OCI-LY3 (cell line): ENCODE measurements around the gene ECHDC1.

ENCODE experiments used
- CTCF ChIP-seq: fragments of 200-600, 300-600 bp; sonication (generic); IDR thresholded peaks from 2 replicates; pipeline ENCODE4 v1.5.1; 2014; ENCODE audit warnings: antibody characterized with exemption, low read length, low read depth
- EZH2phosphoT487 ChIP-seq: fragments of 200-600 bp; shearing (Covaris generic); IDR thresholded peaks from 2 replicates; pipeline ENCODE4 v1.6.1; 2018; ENCODE audit warnings: antibody characterized with exemption, mixed run types, low read depth

DNA sequence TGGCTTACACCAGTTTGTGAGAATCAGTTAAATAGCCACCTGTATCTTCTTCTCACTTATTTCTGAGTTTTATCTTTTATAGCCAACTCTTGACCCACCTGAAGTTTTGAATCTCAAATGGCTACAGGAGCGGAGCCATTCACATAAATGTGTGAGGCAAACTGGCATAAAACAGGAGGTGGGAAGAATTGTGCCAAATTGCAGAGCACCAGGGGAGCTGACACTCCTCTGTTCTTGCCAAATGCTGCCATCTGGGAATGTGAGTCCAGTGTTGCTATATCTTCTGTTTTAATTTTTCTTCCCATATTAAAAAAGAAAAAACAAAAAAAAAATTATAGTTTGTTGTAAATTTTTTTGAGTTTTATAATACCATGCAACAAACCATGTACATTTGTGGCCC lies 93.8 kb downstream of the ECHDC1 start:
- TF ChIP-seq CTCF (no peak), EZH2phosphoT487 (no peak)
